GM19035 (cell line): ENCODE measurements around the gene ARL2.
A peak's percentile ranks its signal among the peaks of the same experiment; 100 is the strongest.
"Not testable (repeated sequence)": the region's sequence is repeated elsewhere in the genome, so short reads cannot be mapped to it uniquely, and the experiment has no call there.

Source experiments
- ATAC-seq: cut with Tn5 transposase; IDR thresholded peaks from one replicate; pipeline ENCODE4 v1.9.1; 2021; ENCODE audit not compliant: unreplicated experiment

Gene ARL2

GRCh38 chr11:65003968-65004367 is 10.0 kb upstream of the ARL2 start:
- ATAC-seq, result not testable (repeated sequence)

GRCh38 chr11:65008016-65008415 is 5.9 kb upstream of the ARL2 start:
- no peak for ATAC-seq

- no peak for ATAC-seq
Observed at GRCh38 chr11:65008873-65009272, 5.1 kb upstream of the ARL2 start.

- ATAC-seq, result peak; percentile 73
Observed at GRCh38 chr11:65013130-65013887, 651 bp upstream of the ARL2 start.

- ATAC-seq, result no peak
Observed at GRCh38 chr11:65014726-65015227, 817 bp downstream of the ARL2 start.

GRCh38 chr11:65016705-65017104 is 2.7 kb downstream of the ARL2 start:
- no peak for ATAC-seq

- no peak for ATAC-seq
Observed at GRCh38 chr11:65017937-65018336, 4.0 kb downstream of the ARL2 start.

- ATAC-seq, result no peak
Observed at GRCh38 chr11:65019824-65020223, 5.9 kb downstream of the ARL2 start.

GRCh38 chr11:65021003-65021402 is 7.0 kb downstream of the ARL2 start:
- ATAC-seq, result no peak

- no peak for ATAC-seq
Observed at GRCh38 chr11:65021509-65021908, 7.5 kb downstream of the ARL2 start.

GRCh38 chr11:65023502-65023901 is 9.5 kb downstream of the ARL2 start:
- not testable (repeated sequence) for ATAC-seq

- ATAC-seq, result no peak
Observed at GRCh38 chr11:65026810-65027209, 12.8 kb downstream of the ARL2 start.

- peak; percentile 91 for ATAC-seq
Observed at GRCh38 chr11:65027213-65028067, 13.5 kb downstream of the ARL2 start, which contains the start of gene SNX15. TSS of gene SNX15 (plus strand) at chr11:65027439. CDS start at chr11:65027538, 99 bp downstream.

GRCh38 chr11:65032216-65032615 is 18.3 kb downstream of the ARL2 start:
- ATAC-seq, result no peak

- no peak for ATAC-seq
Observed at GRCh38 chr11:65034423-65034822, 20.5 kb downstream of the ARL2 start.

- no peak for ATAC-seq
Observed at GRCh38 chr11:65035579-65035978, 21.6 kb downstream of the ARL2 start.

GRCh38 chr11:65036931-65037330 is 23.0 kb downstream of the ARL2 start:
- ATAC-seq, result no peak

- ATAC-seq, result no peak
Observed at GRCh38 chr11:65040520-65040846, 26.5 kb downstream of the ARL2 start.

GRCh38 chr11:65040847-65041622 is 27.1 kb downstream of the ARL2 start, which contains the start of gene SAC3D1:
TSS of gene SAC3D1 (plus strand) at chr11:65041210. CDS start at chr11:65041293, 83 bp downstream.
- ATAC-seq, result peak; percentile 87

GRCh38 chr11:65042891-65043290 is 28.9 kb downstream of the ARL2 start:
- no peak for ATAC-seq

GRCh38 chr11:65043881-65044501 is 30.0 kb downstream of the ARL2 start:
- ATAC-seq, result no peak
